Cardiac fibroblast (primary cell): ENCODE data around the gene TMEM87A.

Source experiments
- DNase-seq, 2 donors: peaks; one replicate each; pipeline versions ENCODE4 v3.0.0 to v3.0.0-alpha.2; 2010; ENCODE audit warnings: low read depth in 2 of 2
- H3K4me3 ChIP-seq, 2 donors: replicated peaks in 1 of 2; 1 replicate in 1 of 2; 2 replicates in 1 of 2; pipeline ENCODE4 v1.5.1; 2011; ENCODE audit warnings: low read depth in 2 of 2, low read length in 2 of 2, mild to moderate bottlenecking in 2 of 2, moderate library complexity in 1 of 2
- TF ChIP-seq, protein P1 (sequence below): IDR thresholded peaks from one replicate; pipeline ENCODE4 v1.5.1; 2011; ENCODE audit warnings: low read depth, mild to moderate bottlenecking, low read length, inconsistent platforms

Gene TMEM87A

GRCh38 chr15:42171122-42171521 is 102.1 kb downstream of the TMEM87A start:
- TF ChIP-seq, protein P1, sequence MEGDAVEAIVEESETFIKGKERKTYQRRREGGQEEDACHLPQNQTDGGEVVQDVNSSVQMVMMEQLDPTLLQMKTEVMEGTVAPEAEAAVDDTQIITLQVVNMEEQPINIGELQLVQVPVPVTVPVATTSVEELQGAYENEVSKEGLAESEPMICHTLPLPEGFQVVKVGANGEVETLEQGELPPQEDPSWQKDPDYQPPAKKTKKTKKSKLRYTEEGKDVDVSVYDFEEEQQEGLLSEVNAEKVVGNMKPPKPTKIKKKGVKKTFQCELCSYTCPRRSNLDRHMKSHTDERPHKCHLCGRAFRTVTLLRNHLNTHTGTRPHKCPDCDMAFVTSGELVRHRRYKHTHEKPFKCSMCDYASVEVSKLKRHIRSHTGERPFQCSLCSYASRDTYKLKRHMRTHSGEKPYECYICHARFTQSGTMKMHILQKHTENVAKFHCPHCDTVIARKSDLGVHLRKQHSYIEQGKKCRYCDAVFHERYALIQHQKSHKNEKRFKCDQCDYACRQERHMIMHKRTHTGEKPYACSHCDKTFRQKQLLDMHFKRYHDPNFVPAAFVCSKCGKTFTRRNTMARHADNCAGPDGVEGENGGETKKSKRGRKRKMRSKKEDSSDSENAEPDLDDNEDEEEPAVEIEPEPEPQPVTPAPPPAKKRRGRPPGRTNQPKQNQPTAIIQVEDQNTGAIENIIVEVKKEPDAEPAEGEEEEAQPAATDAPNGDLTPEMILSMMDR, result no peak
- no peak overlapping the region for H3K4me3 ChIP-seq
- DNase-seq, result no peak

- DNase-seq, result no peak
- TF ChIP-seq, protein P1, result no peak
- H3K4me3 ChIP-seq, result no peak overlapping the region
These were observed 106.8 kb downstream of the TMEM87A start for GRCh38 chr15:42166225-42166940.

- TF ChIP-seq, protein P1, result no peak
- DNase-seq, result peak in 1 of 2 donors; percentile 9
- H3K4me3 ChIP-seq, result no peak overlapping the region
These were observed 108.1 kb downstream of the TMEM87A start for GRCh38 chr15:42165106-42165505.

DNA sequence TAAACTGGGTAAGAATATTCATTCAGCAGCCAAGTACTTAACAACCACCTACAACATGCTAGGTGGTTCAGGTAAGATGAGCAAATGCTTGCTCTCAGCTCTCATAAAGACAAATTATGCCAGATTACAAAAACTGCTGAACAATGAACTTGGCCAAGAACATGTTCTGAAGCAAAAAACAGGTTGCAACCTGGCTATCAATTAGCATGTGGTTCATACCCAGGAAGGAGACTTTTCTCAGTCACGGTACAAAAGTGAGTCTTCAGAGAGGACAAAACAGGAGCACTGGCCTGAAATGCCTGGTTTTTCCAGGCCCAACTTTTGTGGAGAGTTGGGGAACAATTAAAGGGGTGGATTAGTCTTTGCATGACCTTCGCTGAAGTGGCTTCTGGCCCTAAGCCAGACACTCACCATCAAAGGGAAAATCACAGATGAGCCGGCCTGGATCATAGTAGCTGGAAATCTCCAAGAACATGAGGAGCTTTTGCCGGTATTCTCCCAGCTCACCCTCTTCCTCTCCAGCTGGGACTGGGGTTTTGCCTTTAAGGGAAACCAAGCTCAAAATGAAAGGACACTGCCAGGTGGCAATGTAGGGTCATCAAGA is 109.2 kb downstream of the TMEM87A start:
- H3K4me3 ChIP-seq, result no peak overlapping the region
- DNase-seq, result no peak
- TF ChIP-seq, protein P1, result no peak

- TF ChIP-seq, protein P1, result no peak
- no peak overlapping the region for H3K4me3 ChIP-seq
- DNase-seq, result no peak
These were observed 109.9 kb downstream of the TMEM87A start for GRCh38 chr15:42163291-42163690.
